Measurements from ENCODE around the gene CSF1R. TPM values are rescaled to one million over a fixed set of nuclear protein-coding genes. Genes with fewer than 3 reads are reported as not detected.

The CSF1R gene
- total RNA-seq, 4 donors from 2014 or later: 12.3 to 58.0 (median 35.2) TPM

DNA sequence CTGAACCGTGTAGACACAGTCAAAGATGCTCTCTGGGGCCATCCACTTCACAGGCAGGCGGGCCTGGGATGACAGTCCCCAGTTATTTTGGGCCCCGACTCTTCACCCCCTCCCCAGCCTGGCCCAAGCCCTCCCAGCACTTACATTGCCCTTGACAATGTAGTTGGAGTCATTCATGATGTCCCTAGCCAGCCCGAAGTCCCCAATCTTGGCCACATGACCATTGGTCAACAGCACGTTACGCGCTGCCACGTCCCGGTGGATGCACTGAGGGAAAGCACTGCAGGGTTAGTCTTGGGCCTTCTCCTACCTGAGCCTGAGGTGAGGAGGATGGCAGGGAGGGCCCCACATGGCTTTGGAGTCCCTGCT is 30.3 kb downstream of the CSF1R start:
- H3K36me3 ChIP-seq: peaks cover 0 to 52% of the 10 kb centered on the region in 2 donors
- no peak for ATAC-seq
- WGBS, 2 donors (ENCODE audit: low coverage in 1 of 2): no CpG with 5 or more reads among the region's 9 CpGs

DNA sequence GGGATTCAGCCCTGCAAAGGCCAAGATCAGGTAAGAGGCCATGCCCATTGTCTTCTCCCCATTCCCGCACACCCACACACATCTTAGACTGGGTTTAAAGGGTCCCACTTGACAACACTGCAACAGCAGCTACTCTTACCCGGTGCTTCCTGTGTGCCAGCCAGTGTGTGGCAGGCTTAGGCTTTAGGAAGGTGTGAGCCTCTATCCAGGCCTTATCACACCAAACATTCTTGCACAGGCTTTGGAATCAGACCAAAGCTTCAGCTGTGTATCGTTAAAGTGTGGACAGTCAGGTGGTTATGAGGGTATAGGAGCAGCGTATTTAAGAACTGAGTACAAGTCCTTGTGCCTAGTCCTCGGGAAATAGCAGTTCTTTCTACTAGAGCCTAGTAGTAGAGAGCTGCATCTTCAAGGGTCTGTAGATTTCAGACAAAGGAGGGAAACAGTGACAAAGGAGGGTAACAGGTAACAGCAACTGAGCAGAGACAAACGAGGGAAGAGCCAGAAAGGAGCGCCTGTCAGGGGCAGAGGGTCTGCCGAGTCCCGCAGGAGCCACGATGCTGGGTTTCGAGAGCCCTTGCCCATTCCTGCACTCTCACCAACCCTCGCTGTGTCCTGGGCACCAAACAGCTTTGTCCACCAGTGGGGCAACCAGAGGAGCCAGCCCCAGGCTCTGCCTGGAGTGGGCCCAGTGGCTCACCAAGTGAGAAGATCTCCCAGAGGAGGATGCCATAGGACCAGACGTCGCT is 30.9 kb downstream of the CSF1R start:
- Histone ChIP-seq H3K36me3 (peaks cover 0 to 58% of the 10 kb centered on the region in 2 donors), H3K9me3 (no peaks in the 10 kb centered on the region), H3K27ac (no peak overlapping the region), H3K4me1 (no peaks in the 10 kb centered on the region), H3K27me3 (no peaks in the 10 kb centered on the region), H3K4me3 (no peak overlapping the region)
- TF ChIP-seq, protein P1, sequence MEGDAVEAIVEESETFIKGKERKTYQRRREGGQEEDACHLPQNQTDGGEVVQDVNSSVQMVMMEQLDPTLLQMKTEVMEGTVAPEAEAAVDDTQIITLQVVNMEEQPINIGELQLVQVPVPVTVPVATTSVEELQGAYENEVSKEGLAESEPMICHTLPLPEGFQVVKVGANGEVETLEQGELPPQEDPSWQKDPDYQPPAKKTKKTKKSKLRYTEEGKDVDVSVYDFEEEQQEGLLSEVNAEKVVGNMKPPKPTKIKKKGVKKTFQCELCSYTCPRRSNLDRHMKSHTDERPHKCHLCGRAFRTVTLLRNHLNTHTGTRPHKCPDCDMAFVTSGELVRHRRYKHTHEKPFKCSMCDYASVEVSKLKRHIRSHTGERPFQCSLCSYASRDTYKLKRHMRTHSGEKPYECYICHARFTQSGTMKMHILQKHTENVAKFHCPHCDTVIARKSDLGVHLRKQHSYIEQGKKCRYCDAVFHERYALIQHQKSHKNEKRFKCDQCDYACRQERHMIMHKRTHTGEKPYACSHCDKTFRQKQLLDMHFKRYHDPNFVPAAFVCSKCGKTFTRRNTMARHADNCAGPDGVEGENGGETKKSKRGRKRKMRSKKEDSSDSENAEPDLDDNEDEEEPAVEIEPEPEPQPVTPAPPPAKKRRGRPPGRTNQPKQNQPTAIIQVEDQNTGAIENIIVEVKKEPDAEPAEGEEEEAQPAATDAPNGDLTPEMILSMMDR (IDR thresholded peaks at IDR 0.05): no peak
- TF ChIP-seq EP300 (IDR thresholded peaks at IDR 0.05): no peak
- TF ChIP-seq POLR2A (IDR thresholded peaks at IDR 0.05): no peak
- no peak for TF ChIP-seq POLR2AphosphoS5 (IDR thresholded peaks at IDR 0.05)
- WGBS, 2 donors (ENCODE audit: low coverage in 1 of 2): 77 to 79% methylated on average over 8 to 12 of the region's 14 CpGs
- ATAC-seq: no peak

More for the DNA sequence above, 30.3 kb downstream of the CSF1R start:
- TF ChIP-seq, protein P1 (IDR thresholded peaks at IDR 0.05): no peak
- TF ChIP-seq POLR2A (IDR thresholded peaks at IDR 0.05) (no peak), EP300 (IDR thresholded peaks at IDR 0.05) (no peak), POLR2AphosphoS5 (IDR thresholded peaks at IDR 0.05) (no peak)
- Histone ChIP-seq H3K27me3 (no peaks in the 10 kb centered on the region), H3K4me3 (no peak overlapping the region), H3K27ac (no peak overlapping the region), H3K9me3 (no peaks in the 10 kb centered on the region), H3K4me1 (no peaks in the 10 kb centered on the region)

DNA sequence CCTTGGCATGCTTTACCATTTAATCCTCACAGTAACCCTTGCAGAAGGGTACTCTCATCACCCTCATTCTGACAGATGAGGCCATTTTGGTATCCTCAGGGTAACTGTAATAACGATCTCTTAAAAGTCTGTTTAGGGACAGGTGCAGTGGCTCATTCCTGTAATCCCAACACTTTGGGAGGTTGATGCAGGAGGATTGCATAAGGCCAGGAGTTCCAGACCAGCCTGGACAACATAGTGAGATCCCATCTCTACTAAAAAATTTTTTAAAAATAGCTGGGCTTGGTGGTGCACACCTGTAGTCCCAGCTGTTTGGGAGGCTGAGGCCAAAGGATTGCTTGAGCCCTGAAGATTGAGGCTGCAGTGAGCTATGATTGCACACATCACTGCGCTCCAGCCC is 31.8 kb downstream of the CSF1R start:
- Histone ChIP-seq H3K36me3 (peaks cover 0 to 67% of the 10 kb centered on the region in 2 donors), H3K27ac (no peak overlapping the region), H3K27me3 (no peaks in the 10 kb centered on the region), H3K9me3 (no peaks in the 10 kb centered on the region), H3K4me1 (no peaks in the 10 kb centered on the region), H3K4me3 (no peak overlapping the region)
- no peak for ATAC-seq
- WGBS, 2 donors (ENCODE audit: low coverage in 1 of 2): 80 to 100% methylated on average over 1 to 2 of the region's 2 CpGs
- TF ChIP-seq POLR2A (IDR thresholded peaks at IDR 0.05) (no peak), EP300 (IDR thresholded peaks at IDR 0.05) (no peak), POLR2AphosphoS5 (IDR thresholded peaks at IDR 0.05) (no peak)
- TF ChIP-seq, protein P1 (IDR thresholded peaks at IDR 0.05): no peak

DNA sequence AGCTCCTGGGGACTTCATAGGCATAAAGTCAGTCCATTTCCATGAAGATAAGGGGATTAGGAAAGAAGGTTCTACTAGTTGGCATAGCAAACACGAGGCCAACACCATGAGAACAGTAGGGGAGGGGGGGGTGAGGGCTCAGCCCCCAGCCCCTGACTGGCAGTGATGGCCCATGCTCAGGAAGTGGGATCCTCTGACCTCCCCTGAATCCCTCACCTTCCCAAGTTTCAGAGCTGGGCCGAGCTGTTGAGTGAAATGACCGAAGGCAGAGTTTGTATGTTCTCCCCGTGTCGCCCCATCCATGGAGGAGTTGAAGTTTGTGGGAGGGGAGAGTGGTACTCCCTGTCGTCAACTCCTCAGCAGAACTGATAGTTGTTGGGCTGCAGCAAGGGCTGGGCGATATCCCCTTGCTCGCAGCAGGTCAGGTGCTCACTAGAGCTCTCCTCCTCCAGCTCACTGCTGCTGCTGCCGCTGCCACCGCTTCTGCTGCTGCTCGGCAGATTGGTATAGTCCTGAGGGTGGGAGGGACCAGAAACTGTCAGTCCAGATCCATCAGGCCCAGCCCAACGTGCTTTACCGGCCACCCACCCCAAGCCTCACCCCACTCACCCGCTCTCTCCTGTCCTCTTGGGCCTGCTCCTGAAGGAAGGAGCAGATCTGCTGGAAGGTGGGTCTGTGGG is 32.5 kb downstream of the CSF1R start:
- no peak overlapping the region for H3K4me3 ChIP-seq
- no peaks in the 10 kb centered on the region for H3K27me3 ChIP-seq
- no peak overlapping the region for H3K27ac ChIP-seq
- H3K36me3 ChIP-seq: peaks cover 0 to 74% of the 10 kb centered on the region in 2 donors
- no peak for ATAC-seq
- no peaks in the 10 kb centered on the region for H3K9me3 ChIP-seq
- WGBS, 2 donors (ENCODE audit: low coverage in 1 of 2): 100% methylated on average over 4 of the region's 14 CpGs; no CpG with 5 or more reads in 1 of the 2 donors
- no peaks in the 10 kb centered on the region for H3K4me1 ChIP-seq
- TF ChIP-seq EP300 (IDR thresholded peaks at IDR 0.05) (no peak), POLR2A (IDR thresholded peaks at IDR 0.05) (no peak), POLR2AphosphoS5 (IDR thresholded peaks at IDR 0.05) (no peak)
- TF ChIP-seq, protein P1 (IDR thresholded peaks at IDR 0.05): no peak

Data from gastroesophageal sphincter (tissue), 4 donors.